Putamen (tissue), 1 donor: Measurements from ENCODE around the gene PDE12.
A peak's percentile ranks its signal among the peaks of the same experiment; 100 is the strongest.

Experiments used
- DNase-seq: peaks from one replicate; pipeline ENCODE4 v3.0.0-alpha.2; 2016; ENCODE audit warnings: low spot score

PDE12 gene, protein sequence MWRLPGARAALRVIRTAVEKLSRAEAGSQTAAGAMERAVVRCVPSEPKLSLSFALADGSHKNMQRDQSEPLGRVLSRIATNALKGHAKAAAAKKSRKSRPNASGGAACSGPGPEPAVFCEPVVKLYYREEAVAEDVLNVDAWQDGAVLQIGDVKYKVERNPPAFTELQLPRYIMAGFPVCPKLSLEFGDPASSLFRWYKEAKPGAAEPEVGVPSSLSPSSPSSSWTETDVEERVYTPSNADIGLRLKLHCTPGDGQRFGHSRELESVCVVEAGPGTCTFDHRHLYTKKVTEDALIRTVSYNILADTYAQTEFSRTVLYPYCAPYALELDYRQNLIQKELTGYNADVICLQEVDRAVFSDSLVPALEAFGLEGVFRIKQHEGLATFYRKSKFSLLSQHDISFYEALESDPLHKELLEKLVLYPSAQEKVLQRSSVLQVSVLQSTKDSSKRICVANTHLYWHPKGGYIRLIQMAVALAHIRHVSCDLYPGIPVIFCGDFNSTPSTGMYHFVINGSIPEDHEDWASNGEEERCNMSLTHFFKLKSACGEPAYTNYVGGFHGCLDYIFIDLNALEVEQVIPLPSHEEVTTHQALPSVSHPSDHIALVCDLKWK

DNA sequence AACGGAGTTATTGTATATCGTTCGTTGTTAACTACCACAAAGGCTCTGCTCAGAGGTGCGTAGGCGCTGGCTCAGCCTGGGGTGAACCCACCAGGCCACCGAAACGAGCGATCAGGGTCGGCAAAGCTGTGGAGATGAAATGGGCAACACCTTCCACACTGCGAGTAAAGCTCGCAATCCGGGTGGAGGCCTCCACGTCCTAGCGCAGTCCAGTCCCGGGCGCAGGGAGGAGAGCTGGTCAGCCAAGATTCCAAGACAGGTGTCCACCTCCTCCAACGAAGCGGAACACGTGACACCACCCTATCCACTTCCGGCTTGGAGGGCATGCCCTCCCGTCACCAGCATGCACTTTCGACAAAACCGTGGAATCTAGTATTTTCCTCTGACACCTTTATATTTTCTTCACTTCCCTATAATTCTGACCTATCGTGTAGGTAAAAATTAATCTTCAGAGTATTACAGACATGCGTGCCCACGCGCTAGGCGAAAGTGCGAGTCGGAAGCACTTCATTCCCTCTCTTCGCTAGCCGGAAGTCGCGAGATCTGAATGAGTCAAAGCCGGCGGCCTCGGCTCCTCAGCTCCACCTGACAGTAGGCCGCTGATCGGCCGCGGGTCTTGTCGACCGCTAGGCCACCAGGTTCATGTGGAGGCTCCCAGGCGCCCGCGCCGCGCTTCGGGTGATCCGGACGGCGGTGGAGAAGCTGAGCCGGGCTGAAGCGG, at the start of gene PDE12:
Gene PDE12, plus strand, starts transcription at position 537 of the 721 bp plus-strand sequence. Its CDS starts 106 bp downstream, at position 643.
- DNase-seq = peak; percentile 90

- DNase-seq = no peak
Observed at GRCh38 chr3:57512166-57512565, 43.9 kb upstream of the PDE12 start.

GRCh38 chr3:57518276-57518915, 37.7 kb upstream of the PDE12 start:
- no peak for DNase-seq

- DNase-seq = no peak
Observed at GRCh38 chr3:57530071-57530608, 25.9 kb upstream of the PDE12 start.

GRCh38 chr3:57538465-57538864, 17.6 kb upstream of the PDE12 start:
- DNase-seq = no peak

DNA sequence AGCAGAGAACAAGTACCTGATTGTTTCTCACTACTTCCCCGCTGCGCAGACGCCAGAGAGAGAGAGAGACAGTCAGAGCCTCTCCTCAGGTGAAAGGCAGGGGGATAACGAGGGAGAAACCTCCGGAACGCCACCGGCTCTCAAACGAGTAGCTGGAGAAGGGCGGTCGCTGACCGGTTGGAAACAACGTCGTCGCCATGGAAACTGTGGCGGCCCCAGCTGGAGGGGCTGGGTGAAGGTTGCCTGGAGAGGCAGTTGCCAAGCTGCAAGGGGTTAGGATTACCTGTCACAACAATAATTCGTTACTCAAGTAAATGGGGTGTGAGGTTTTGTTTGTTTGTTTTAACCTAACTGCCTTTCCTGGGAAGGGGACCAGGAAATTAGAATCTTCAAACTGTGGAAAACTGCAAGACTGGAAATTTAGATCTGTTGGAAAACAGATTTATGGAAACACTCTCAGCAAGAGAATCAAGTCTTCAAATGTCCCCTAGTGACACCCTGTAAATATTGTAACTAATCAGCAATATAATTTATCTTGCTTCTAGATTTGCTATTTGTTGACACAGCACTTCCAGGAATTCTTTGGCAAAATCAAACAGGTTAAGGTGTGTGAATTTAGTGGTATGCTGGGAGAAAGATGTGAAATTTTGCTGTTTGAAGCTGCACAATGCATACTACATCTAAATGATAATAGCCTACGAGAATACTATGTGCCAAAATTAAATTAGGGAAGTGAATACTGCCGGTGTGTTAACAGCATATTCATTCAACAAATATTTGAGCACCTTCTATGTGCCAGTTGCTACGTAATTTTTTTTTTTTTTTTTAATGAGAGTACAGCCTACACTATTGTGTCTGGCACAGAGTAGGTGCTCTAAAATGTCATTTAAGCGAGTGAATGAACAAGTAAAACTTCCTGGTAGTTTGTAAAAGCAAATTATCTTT, 11.6 kb upstream of the PDE12 start, which contains the start of gene DNAH12:
Gene DNAH12, minus strand, starts transcription at position 164 of the 945 bp plus-strand sequence. CDS start 1,474 bp downstream, outside the sequence.
- no peak for DNase-seq

- peak; percentile 36 for DNase-seq
Observed at GRCh38 chr3:57545636-57546268, 10.3 kb upstream of the PDE12 start.

GRCh38 chr3:57546616-57547015, 9.5 kb upstream of the PDE12 start:
- no peak for DNase-seq

DNA sequence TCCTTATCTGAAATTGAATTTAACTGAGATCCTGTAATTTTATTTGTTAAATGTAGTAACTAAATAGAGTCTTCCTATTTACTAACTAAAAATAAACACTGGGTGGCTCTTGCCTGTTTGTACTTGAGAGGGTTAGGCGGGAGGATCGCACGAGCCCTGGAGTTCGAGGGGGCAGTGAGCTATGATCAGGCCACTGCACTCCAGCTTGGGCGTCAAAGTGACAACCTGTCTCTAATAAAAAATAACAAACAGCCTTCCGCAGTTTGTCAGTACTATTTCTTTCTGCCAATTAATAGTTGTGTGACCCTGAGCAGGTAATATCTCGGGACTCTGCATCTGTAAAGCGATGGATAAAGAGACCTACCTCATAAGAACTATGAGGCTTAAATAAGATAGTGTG, 768 bp upstream of the PDE12 start:
- DNase-seq = no peak

GRCh38 chr3:57556459-57557084, 498 bp downstream of the PDE12 start:
- DNase-seq = peak; percentile 23

- no peak for DNase-seq
Observed at GRCh38 chr3:57557085-57557537, 1.0 kb downstream of the PDE12 start.

DNA sequence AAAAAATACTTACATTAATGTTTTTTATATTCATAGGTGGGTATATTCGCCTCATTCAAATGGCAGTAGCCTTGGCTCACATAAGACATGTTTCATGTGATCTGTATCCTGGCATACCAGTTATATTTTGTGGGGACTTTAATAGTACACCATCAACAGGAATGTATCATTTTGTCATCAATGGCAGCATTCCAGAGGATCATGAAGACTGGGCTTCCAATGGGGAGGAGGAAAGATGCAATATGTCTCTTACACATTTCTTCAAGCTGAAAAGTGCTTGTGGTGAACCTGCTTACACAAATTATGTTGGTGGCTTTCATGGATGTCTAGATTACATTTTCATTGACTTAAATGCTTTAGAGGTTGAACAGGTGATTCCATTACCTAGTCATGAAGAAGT, 3.5 kb downstream of the PDE12 start:
- DNase-seq = no peak

- DNase-seq = no peak
Observed at GRCh38 chr3:57569859-57570450, 13.9 kb downstream of the PDE12 start.

GRCh38 chr3:57570878-57571277, 14.8 kb downstream of the PDE12 start:
- DNase-seq = no peak

- no peak for DNase-seq
Observed at GRCh38 chr3:57572096-57572495, 16.0 kb downstream of the PDE12 start.

- DNase-seq = no peak
Observed at GRCh38 chr3:57575966-57576626, 20.0 kb downstream of the PDE12 start.

GRCh38 chr3:57577801-57578200, 21.7 kb downstream of the PDE12 start:
- DNase-seq = no peak

DNA sequence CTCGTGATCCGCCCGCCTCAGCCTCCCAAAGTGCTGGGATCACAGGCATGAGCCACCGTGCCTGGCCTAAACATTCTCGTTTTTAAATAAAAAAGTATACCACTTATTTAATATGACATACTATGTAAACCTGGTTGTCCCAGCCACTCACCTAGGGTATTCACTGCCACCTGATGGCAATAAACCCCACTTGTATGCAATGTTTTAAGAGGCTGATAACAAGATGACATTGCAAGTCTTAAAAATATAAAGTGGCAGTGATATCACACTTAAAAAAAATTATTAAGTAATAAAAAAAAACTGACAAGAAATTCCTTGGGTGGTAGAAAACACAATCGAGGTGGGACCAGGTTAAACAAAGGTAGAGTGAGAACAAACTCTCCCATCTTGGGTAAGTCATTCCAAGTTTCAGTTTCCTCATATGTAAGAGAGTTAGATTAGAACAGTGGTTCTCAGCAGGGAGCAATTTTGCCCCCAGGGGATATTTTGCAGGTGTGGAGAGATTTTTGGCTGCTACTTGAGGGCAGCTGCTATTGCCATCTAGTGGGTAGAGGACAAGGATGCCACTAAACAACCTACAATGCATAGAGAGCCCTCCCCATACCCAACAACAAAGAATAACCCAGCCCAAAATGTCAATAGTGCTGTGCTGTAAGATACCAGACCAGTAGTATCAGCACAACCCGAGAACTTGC, 26.5 kb downstream of the PDE12 start:
- DNase-seq = no peak
